MCF 10A (cell line): ENCODE results near the gene CCDC191. TPM values are rescaled to one million over a fixed set of nuclear protein-coding genes. Genes with fewer than 3 reads are reported as not detected.

Source experiments
- BruUV-seq: library from RNA; stranded (reverse); fragments of 400-500 nt; replicated peaks from 2 replicates; lab custom pipeline; 2021; lab: Mats Ljungman, UMichigan
- CTCF ChIA-PET: fragments of 300-600 bp; sonication (Branson Sonifier 250); formaldehyde crosslinking; extraction: SDS; loops from one replicate; lab custom pipeline; 2021; ENCODE audit warnings: antibody characterized with exemption, inconsistent platforms; lab: Yijun Ruan, JAX
- POLR2A ChIA-PET: fragments of 300-600, 350-650 bp; sonication (Branson Sonifier 250); formaldehyde crosslinking; extraction: SDS; loops from one replicate; lab custom pipeline; 2020; ENCODE audit warnings: antibody characterized with exemption, inconsistent platforms; lab: Yijun Ruan, JAX
- DNase-seq: peaks from one replicate; pipeline ENCODE4 v3.0.0-alpha.2; 2018; ENCODE audit not compliant: unreplicated experiment
- H3K27ac Mint-ChIP-seq: one replicate; pipeline ENCODE4 v1.8.0; 2022; ENCODE audit warnings: mild to moderate bottlenecking, low read depth, mixed read lengths; ENCODE audit not compliant: unreplicated experiment
- H3K27me3 Mint-ChIP-seq: one replicate; pipeline ENCODE4 v1.8.0; 2022; ENCODE audit warnings: mixed read lengths; ENCODE audit not compliant: insufficient read depth, unreplicated experiment
- H3K36me3 Mint-ChIP-seq: one replicate; pipeline ENCODE4 v1.8.0; 2022; ENCODE audit warnings: mild to moderate bottlenecking, moderate library complexity, mixed read lengths; ENCODE audit not compliant: insufficient read depth, unreplicated experiment
- H3K4me1 Mint-ChIP-seq: one replicate; pipeline ENCODE4 v1.8.0; 2022; ENCODE audit warnings: mixed read lengths; ENCODE audit not compliant: insufficient read depth, unreplicated experiment
- H3K4me3 Mint-ChIP-seq: one replicate; pipeline ENCODE4 v1.8.0; 2022; ENCODE audit warnings: mild to moderate bottlenecking, moderate library complexity, mixed read lengths; ENCODE audit not compliant: unreplicated experiment
- H3K9me3 Mint-ChIP-seq: one replicate; pipeline ENCODE4 v1.8.0; 2022; ENCODE audit warnings: mixed read lengths; ENCODE audit not compliant: unreplicated experiment
- CTCF ChIP-seq: fragments of 200-600 bp; IDR thresholded peaks from one replicate; pipeline ENCODE4 v1.8.0; 2022; ENCODE audit warnings: antibody characterized with exemption, mild to moderate bottlenecking; ENCODE audit not compliant: unreplicated experiment
- intact Hi-C: fragments of 100-400 bp; cut with micrococcal nuclease; formaldehyde crosslinking; loops from 2 replicates; pipeline ENCODE4 v1.14.1; 2022
- total RNA-seq: library from RNA; stranded (reverse); gene quantifications from 2 replicates; pipeline ENCODE4 v1.2.3, GENCODE V29; 2022

Gene CCDC191
- total RNA-seq, 1 experiment from 2014 or later: 3.8 TPM

- Mint-ChIP-seq H3K27ac (no peak overlapping the region), H3K4me3 (no peak overlapping the region), H3K9me3 (peaks cover 2% of the 10 kb centered on the region), H3K36me3 (peaks cover 20% of the 10 kb centered on the region), H3K4me1 (no peaks in the 10 kb centered on the region), H3K27me3 (no peaks in the 10 kb centered on the region)
- TF ChIP-seq CTCF: no peak
- CTCF ChIA-PET: interaction anchor here (0.5 kb wide), 1 partner anchor 1738 kb away, joined by 3 read pairs; no protein-coding TSS in a partner anchor
- BruUV-seq: no TSS peak
- no peak for DNase-seq
- POLR2A ChIA-PET: interaction anchor here (1.4 kb wide), 1 partner anchor 27 kb away, joined by 3 read pairs; no protein-coding TSS in a partner anchor
- intact Hi-C loops: no loop called here
Measured at GRCh38 chr3:113979916-113980315, 76.4 kb downstream of the CCDC191 start.

GRCh38 chr3:113977822-113978221 is 78.5 kb downstream of the CCDC191 start:
- peaks cover 21% of the 10 kb centered on the region for H3K36me3 Mint-ChIP-seq
- H3K9me3 Mint-ChIP-seq: peaks cover 20% of the 10 kb centered on the region
- H3K4me3 Mint-ChIP-seq: no peak overlapping the region
- POLR2A ChIA-PET: no interaction called here
- BruUV-seq: no TSS peak
- H3K27ac Mint-ChIP-seq: no peak overlapping the region
- no peak for TF ChIP-seq CTCF
- no peaks in the 10 kb centered on the region for H3K27me3 Mint-ChIP-seq
- intact Hi-C loops: no loop called here
- no peaks in the 10 kb centered on the region for H3K4me1 Mint-ChIP-seq
- DNase-seq: no peak
- CTCF ChIA-PET: no interaction called here

GRCh38 chr3:113968986-113969385 is 87.3 kb downstream of the CCDC191 start:
- DNase-seq: peak; percentile 66

GRCh38 chr3:113966172-113966571 is 90.2 kb downstream of the CCDC191 start:
- no peak overlapping the region for H3K4me3 Mint-ChIP-seq
- no peak for TF ChIP-seq CTCF
- H3K36me3 Mint-ChIP-seq: peaks cover 13% of the 10 kb centered on the region
- no peaks in the 10 kb centered on the region for H3K9me3 Mint-ChIP-seq
- no peak overlapping the region for H3K27ac Mint-ChIP-seq
- ChIA-PET POLR2A (no interaction called here), CTCF (no interaction called here)
- H3K4me1 Mint-ChIP-seq: peaks cover 7% of the 10 kb centered on the region
- no TSS peak for BruUV-seq
- no peaks in the 10 kb centered on the region for H3K27me3 Mint-ChIP-seq
- no peak for DNase-seq
- intact Hi-C loops: no loop called here

More at GRCh38 chr3:113968986-113969385, 87.3 kb downstream of the CCDC191 start:
- BruUV-seq: no TSS peak
- peaks cover 7% of the 10 kb centered on the region for H3K4me1 Mint-ChIP-seq
- intact Hi-C loops: no loop called here
- H3K27ac Mint-ChIP-seq: no peak overlapping the region
- peaks cover 16% of the 10 kb centered on the region for H3K9me3 Mint-ChIP-seq
- TF ChIP-seq CTCF: no peak
- H3K27me3 Mint-ChIP-seq: no peaks in the 10 kb centered on the region
- ChIA-PET CTCF (interaction anchor here (1.0 kb wide), 1 partner anchor 15 kb away, joined by 4 read pairs; no protein-coding TSS in a partner anchor), POLR2A (no interaction called here)
- no peak overlapping the region for H3K4me3 Mint-ChIP-seq
- peaks cover 9% of the 10 kb centered on the region for H3K36me3 Mint-ChIP-seq
